Spinal cord (tissue), 10 donors: ENCODE data around the gene PLXNB3. TPM values are rescaled to one million over a fixed set of nuclear protein-coding genes. Genes with fewer than 3 reads are reported as not detected.

Experiments used
- DNase-seq, 6 donors: peaks; one replicate each; pipeline versions ENCODE4 v3.0.0 to v3.0.0-alpha.2; 2013 to 2015; ENCODE audit warnings: low spot score in 6 of 6, low read depth in 4 of 6
- H3K27ac ChIP-seq: one replicate; pipeline ENCODE4 v1.5.1; 2013; ENCODE audit warnings: low read depth, low read length, control low read depth
- H3K27me3 ChIP-seq: one replicate; pipeline ENCODE4 v1.6.1; 2013; ENCODE audit warnings: low read length; ENCODE audit not compliant: control insufficient read depth, insufficient read depth
- H3K36me3 ChIP-seq: one replicate; pipeline ENCODE4 v1.6.1; 2013; ENCODE audit warnings: low read length; ENCODE audit not compliant: control insufficient read depth, insufficient read depth
- H3K4me1 ChIP-seq: one replicate; pipeline ENCODE4 v1.6.1; 2013; ENCODE audit warnings: low read length; ENCODE audit not compliant: control insufficient read depth, insufficient read depth
- H3K4me3 ChIP-seq: one replicate; pipeline ENCODE4 v1.5.1; 2013; ENCODE audit warnings: low read depth, low read length, control low read depth
- H3K9me3 ChIP-seq: one replicate; pipeline ENCODE4 v1.6.1; 2013; ENCODE audit warnings: low read length; ENCODE audit not compliant: control insufficient read depth, insufficient read depth
- WGBS: methylation state at CpG from one replicate; pipeline ENCODE4 v1.1.5; 2013; ENCODE audit warnings: missing lambda C conversion rate; ENCODE audit not compliant: insufficient coverage; 5-methylcytosine and 5-hydroxymethylcytosine counted together
- polyA plus RNA-seq, 2 donors: library from polyadenylated mRNA; unstranded; fragments of 120-200 nt; gene quantifications; one replicate each; pipeline ENCODE4 v1.2.1, GENCODE V29; 2013; ENCODE audit not compliant: insufficient read length in 2 of 2
- total RNA-seq, 2 donors: library from RNA; depleted of rRNA in 1 of 2; stranded (reverse); fragments of 120-200 nt in 1 of 2; fragments of >200 nt in 1 of 2; gene quantifications; one replicate each; pipeline versions ENCODE4 v1.2.3 to v1.2.4, GENCODE V29; 2013 to 2014
- donor health status: healthy.

Gene PLXNB3
- total and polyA plus RNA-seq, 4 donors: 14.6 to 136 (median 76.7) TPM

DNA sequence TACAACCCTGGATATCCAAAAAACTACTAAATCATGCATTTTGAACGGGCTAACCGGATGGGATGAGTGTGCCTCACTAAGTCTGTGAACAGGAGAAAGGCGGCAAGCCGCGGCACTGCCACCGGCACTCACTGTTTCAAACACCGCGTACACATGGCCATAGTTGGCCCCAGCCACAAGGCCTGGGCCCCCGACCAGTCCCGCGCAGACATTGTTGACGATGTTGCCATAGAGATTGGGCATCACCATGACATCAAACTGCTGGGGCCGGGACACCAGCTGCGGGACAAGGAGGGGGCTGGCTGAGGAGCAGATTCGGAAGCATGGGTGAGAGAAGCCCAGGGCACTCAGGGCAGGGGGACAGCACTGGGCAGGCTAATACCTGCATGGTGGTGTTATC lies 22.6 kb downstream of the PLXNB3 start:
- 69% methylated on average over 15 of the region's 15 CpGs for WGBS
- Histone ChIP-seq H3K27ac (no peak overlapping the region), H3K36me3 (peaks cover 87% of the 10 kb centered on the region)

DNA sequence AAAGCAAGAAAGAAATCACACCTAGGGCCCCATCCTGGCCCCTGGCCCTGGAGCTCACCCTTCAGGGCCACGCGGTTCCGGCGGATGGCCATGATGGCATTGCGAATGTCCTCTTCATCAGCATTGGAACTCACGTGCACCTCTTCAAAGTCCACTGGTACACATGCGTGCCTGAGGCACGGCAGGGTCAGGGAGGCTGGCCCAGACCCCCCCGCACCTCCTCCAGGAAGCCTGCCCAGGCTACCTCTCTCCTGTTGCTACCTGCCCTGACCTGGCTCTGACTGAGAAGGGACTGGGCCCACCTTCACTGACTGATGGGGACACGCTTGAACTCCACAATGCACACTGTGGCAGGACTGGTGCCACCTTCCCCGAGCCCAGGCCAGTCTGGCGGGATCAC lies 25.6 kb downstream of the PLXNB3 start:
- Histone ChIP-seq H3K4me3 (no peak overlapping the region), H3K27ac (no peak overlapping the region), H3K36me3 (peaks cover 68% of the 10 kb centered on the region), H3K27me3 (no peaks in the 10 kb centered on the region), H3K4me1 (peaks cover 38% of the 10 kb centered on the region), H3K9me3 (no peaks in the 10 kb centered on the region)
- 86% methylated on average over 12 of the region's 12 CpGs for WGBS
- no peak for DNase-seq

More for the DNA sequence above, 22.6 kb downstream of the PLXNB3 start:
- Histone ChIP-seq H3K4me3 (no peak overlapping the region), H3K27me3 (no peaks in the 10 kb centered on the region), H3K4me1 (peaks cover 33% of the 10 kb centered on the region), H3K9me3 (no peaks in the 10 kb centered on the region)
- no peak for DNase-seq

DNA sequence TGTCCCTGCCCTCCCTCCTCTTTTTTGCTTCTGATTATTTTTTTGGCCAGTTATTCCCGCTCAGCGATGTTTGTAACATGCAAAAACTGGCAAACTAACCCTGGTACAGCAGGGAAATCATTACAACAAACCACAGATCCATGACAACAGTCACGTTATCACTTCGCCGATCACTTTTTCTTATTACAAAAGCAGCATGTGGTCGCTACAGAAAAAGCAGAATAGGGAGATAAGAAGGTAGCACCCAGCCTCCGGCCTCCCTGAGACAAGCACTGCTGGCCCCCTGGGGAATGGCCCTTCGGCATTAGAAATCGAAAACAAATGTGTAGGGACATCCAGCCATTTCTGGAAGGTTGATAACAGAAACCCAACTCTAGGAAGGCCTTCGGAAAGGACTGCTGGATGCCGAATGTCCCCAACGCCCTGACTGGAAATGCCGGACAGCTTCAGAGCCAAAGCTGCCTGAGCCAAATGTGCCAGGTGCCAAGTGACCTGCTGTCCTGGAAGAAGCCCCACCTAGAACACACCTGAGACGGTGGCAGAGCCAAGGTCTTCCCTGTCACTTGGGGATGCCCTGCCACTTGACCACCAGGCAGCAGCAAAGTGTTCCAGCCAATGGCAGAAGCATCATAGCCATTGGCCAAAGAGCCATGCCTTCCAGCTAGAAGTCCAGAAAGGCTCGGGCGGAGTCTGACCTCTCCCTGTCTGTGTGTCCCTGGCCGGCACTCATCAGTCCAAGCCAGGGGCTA lies 27.2 kb downstream of the PLXNB3 start:
- 78% methylated on average over 14 of the region's 17 CpGs for WGBS
- H3K27me3 ChIP-seq: no peaks in the 10 kb centered on the region
- peaks cover 57% of the 10 kb centered on the region for H3K36me3 ChIP-seq
- no peak overlapping the region for H3K27ac ChIP-seq
- no peaks in the 10 kb centered on the region for H3K9me3 ChIP-seq
- H3K4me3 ChIP-seq: no peak overlapping the region
- no peak for DNase-seq
- peaks cover 54% of the 10 kb centered on the region for H3K4me1 ChIP-seq

DNA sequence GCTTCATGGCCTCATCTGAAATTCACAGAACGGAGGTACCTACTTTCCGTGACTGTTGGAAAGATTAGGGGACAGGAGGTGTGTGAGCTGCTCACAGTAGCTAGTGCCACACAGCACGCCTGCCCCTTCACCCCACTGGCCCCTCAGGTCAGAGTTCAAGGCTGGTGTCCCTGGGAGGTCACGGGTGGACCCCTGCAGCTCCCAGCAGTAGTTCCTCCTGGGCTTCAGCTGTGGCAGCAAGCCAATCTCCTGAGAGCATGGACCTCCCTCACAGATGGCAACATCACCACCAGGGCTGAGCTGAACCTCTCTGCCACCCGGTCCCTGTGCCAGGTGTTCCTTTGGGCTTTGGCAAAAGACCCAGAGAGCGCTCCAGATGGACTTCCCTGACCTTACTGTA lies 28.3 kb downstream of the PLXNB3 start:
- WGBS: 74% methylated on average over 4 of the region's 6 CpGs
- H3K27ac ChIP-seq: no peak overlapping the region
- no peaks in the 10 kb centered on the region for H3K27me3 ChIP-seq
- peaks cover 57% of the 10 kb centered on the region for H3K4me1 ChIP-seq
- peaks cover 1% of the 10 kb centered on the region for H3K9me3 ChIP-seq
- no peak for DNase-seq
- no peak overlapping the region for H3K4me3 ChIP-seq
- H3K36me3 ChIP-seq: peaks cover 55% of the 10 kb centered on the region

DNA sequence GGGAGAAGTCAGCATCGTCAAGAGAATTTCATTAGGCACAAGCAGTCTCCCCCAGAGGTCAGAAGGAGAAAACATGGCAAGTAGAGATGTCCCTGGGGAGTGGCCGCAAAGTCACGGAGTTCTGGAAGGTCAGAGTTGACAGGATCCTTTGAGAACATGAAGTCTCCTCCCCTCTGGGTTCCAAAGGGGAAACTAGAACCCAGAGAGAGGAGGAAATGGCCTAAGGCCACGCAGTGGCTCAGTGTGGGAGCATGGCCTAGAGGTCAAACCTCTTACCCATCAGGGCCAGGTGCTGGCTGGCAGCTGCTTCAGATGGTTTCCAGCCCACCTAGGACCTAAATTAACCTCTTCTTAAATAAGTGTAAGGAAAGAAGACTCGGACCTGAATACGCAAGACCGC lies 29.2 kb downstream of the PLXNB3 start:
- H3K27ac ChIP-seq: peak overlapping the region; percentile 95
- 46% methylated on average over 5 of the region's 7 CpGs for WGBS
- H3K4me3 ChIP-seq: peak overlapping the region; percentile 75
- no peaks in the 10 kb centered on the region for H3K27me3 ChIP-seq
- no peak for DNase-seq
- H3K9me3 ChIP-seq: peaks cover 2% of the 10 kb centered on the region
- H3K4me1 ChIP-seq: peaks cover 56% of the 10 kb centered on the region
- peaks cover 56% of the 10 kb centered on the region for H3K36me3 ChIP-seq

DNA sequence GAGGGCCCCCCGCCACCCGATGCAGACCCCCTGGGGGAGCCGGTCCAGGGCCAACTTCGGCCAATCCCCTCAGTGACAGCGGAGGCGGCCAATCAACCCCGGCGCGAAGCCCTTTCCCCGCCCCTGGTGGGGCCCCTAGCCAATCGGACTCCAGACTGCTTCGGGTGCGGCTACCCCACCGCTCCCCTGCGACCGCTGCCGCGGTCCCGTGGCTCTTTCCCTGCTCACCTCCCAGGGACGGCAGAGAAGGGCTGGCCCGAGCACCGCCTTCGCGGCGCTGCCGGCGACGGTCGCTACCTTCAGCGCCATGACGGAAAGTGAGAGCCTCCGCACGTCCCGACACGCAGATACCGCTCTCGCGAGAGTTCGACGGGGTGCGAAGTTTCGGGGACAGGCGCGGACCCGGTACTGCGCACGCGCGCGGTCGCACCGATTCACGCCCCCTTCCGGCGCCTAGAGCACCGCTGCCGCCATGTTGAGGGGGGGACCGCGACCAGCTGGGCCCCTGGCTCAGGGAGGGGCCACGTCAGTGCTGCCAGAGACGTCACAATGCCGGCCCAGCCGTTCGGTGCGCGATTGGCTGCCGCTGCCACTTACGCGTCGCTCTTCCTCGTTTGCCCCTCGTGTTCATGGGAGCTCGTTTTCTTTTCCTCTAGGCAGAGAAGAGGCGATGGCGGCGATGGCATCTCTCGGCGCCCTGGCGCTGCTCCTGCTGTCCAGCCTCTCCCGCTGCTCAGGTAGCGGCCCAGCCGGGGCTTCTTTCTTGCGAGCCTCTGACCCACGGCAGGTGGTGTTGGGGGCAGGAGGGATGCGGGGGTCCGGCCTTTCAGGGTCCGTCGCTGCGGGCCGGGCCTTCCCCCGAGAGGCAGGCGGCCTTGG lies 30.2 kb downstream of the PLXNB3 start, which contains the start of the genes IDH3G and SSR4:
TSS of gene IDH3G (minus strand) at position 358 of the 879 bp plus-strand sequence. CDS start at position 309, 49 bp downstream.
TSS of gene SSR4 (plus strand) at position 651 of the 879 bp plus-strand sequence. CDS start at position 671, 20 bp downstream.
- peaks cover 56% of the 10 kb centered on the region for H3K36me3 ChIP-seq
- 18% methylated on average over 91 of the region's 92 CpGs for WGBS
- H3K27me3 ChIP-seq: no peaks in the 10 kb centered on the region
- H3K4me3 ChIP-seq: peak within 1 kb of the TSS; percentile 75
- peaks cover 2% of the 10 kb centered on the region for H3K9me3 ChIP-seq
- peak; percentile 77 to 98 (median 86) for DNase-seq
- H3K4me1 ChIP-seq: peaks cover 55% of the 10 kb centered on the region
- peak within 1 kb of the TSS; percentile 95 for H3K27ac ChIP-seq

DNA sequence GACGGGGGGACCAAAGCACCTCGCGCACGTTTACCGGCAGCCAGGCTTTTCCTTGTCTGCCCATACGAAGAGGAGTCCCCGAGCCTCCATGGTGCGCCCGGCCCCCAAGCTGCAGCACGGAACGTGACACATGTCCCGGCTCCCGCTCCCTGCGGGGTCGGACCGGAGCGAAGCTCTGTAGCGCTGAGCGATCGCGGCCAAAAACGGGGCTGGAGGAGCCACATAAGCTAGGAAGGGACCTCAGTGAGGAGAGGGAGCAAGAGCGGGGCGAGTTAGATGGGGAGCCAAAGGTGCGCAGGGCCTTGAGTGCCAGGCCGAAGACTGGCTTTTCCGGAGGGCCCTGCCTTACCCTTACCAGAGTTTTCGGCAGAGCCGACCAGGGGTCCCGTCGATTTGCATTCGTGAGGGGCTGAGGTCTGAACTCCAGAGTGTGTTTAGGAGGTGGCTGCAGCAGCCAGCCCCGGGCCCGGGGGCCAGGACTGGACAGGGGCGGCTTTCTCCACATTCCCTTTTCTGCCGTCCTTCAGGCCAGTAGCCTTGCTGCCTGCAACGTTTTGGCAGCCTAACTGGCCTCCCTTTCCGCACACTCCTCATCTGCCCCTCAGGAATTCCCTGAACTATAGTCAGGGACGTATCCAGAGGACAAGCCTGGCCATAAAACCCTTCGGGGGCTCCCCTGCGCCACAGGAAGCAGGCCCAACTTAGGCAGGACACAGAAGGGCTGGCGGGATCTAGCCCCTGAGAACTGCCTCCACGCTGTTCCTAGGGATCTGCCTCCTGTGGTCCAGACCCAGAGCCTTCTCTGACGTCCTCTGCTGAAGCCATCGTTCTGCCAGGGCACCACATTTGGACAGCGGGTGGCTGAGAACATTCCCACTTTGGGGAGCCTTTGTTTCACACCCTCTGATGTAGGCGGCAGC lies 31.1 kb downstream of the PLXNB3 start:
- Histone ChIP-seq H3K9me3 (peaks cover 2% of the 10 kb centered on the region), H3K4me1 (peaks cover 60% of the 10 kb centered on the region), H3K4me3 (peak overlapping the region; percentile 75), H3K27ac (peak overlapping the region; percentile 95), H3K36me3 (peaks cover 52% of the 10 kb centered on the region), H3K27me3 (no peaks in the 10 kb centered on the region)
- 30% methylated on average over 46 of the region's 47 CpGs for WGBS
- DNase-seq: peak in 1 of 6 donors; percentile 7

DNA sequence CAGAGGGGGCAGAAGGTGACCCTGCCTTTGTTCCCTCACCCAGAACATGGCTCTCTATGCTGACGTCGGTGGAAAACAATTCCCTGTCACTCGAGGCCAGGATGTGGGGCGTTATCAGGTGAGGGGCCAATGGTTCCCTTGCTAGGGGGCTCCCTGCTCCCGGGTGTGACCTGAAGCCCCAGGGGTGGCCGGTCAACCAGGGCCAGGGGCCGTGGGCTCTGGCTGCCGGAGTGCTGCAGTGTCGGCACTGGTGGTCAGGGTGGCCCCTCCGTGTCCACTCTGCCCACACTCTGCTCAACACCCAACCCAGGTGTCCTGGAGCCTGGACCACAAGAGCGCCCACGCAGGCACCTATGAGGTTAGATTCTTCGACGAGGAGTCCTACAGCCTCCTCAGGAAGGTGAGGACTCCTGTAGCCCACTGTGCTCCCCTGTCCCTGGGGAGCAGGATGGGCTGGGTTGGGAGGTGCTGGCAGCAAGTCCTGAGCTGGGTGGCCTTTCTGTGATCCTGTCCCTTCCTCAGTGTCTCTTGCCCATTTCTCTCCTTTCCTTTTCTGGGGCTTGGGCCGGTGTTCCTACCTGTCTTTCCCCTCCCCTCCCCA lies 33.5 kb downstream of the PLXNB3 start:
- H3K4me3 ChIP-seq: no peak overlapping the region
- no peaks in the 10 kb centered on the region for H3K27me3 ChIP-seq
- 91% methylated on average over 14 of the region's 15 CpGs for WGBS

More for the DNA sequence above, 33.5 kb downstream of the PLXNB3 start:
- no peak for DNase-seq
- Histone ChIP-seq H3K9me3 (peaks cover 2% of the 10 kb centered on the region), H3K4me1 (peaks cover 65% of the 10 kb centered on the region), H3K36me3 (peaks cover 54% of the 10 kb centered on the region), H3K27ac (no peak overlapping the region)
